Right lobe of liver (tissue), 6 donors: ENCODE data around the gene MTHFD2. TPM values are rescaled to one million over a fixed set of nuclear protein-coding genes. Genes with fewer than 3 reads are reported as not detected.

Experiments
- ATAC-seq, 4 donors: fragments of 200-7000 bp; cut with Tn5 transposase; one replicate each; pipeline ENCODE4 v1.9.1; 2020; ENCODE audit warnings: mild to moderate bottlenecking in 4 of 4, moderate library complexity in 4 of 4
- DNase-seq, 3 donors: peaks; one replicate each; pipeline ENCODE4 v3.0.0-alpha.2; 2020
- H3K27ac ChIP-seq, 3 donors: fragments of 200-600 bp; one replicate each; pipeline ENCODE4 v1.8.0; 2022
- H3K27me3 ChIP-seq, 2 donors: fragments of 200-600 bp; one replicate each; pipeline ENCODE4 v1.8.0; 2022
- H3K36me3 ChIP-seq, 4 donors: fragments of 200-600 bp; sonication (generic) in 1 of 4; one replicate each; pipeline versions ENCODE4 v1.5.1 to v1.8.0; 2017 to 2022; ENCODE audit warnings: control low read depth in 1 of 4
- H3K4me1 ChIP-seq, 4 donors: fragments of 200-600 bp; sonication (generic) in 1 of 4; one replicate each; pipeline versions ENCODE4 v1.5.1 to v1.8.0; 2017 to 2022; ENCODE audit warnings: control low read depth in 1 of 4
- H3K4me3 ChIP-seq, 3 donors: fragments of 200-600 bp; one replicate each; pipeline ENCODE4 v1.8.0; 2022
- H3K9me3 ChIP-seq, 4 donors: fragments of 200-600 bp; sonication (generic) in 1 of 4; one replicate each; pipeline versions ENCODE4 v1.5.1 to v1.8.0; 2017 to 2022; ENCODE audit warnings: control low read depth in 1 of 4
- CTCF ChIP-seq, 4 donors: fragments of 200-600 bp in 3 of 4; fragments of 450-650 bp in 1 of 4; IDR thresholded peaks; one replicate each; pipeline versions ENCODE4 v1.5.1 to v1.8.0; 2016 to 2022; ENCODE audit warnings: antibody characterized with exemption in 4 of 4, mild to moderate bottlenecking in 2 of 4
- POLR2A ChIP-seq: fragments of 450-650 bp; IDR thresholded peaks from one replicate; pipeline ENCODE4 v1.6.1; 2017; ENCODE audit warnings: antibody characterized with exemption, mild to moderate bottlenecking
- WGBS: methylation state at CpG from one replicate; pipeline ENCODE4 v1.1.6; 2018; ENCODE audit warnings: low coverage, low lambda C conversion rate; ENCODE audit not compliant: insufficient coverage; ENCODE audit errors: missing lambda C conversion rate; 5-methylcytosine and 5-hydroxymethylcytosine counted together
- intact Hi-C, 2 donors: fragments of 100-400 bp; cut with DNase I; formaldehyde crosslinking; loops; one replicate each; pipeline versions ENCODE4 v1.11.2 to v1.14.1; 2022
- total RNA-seq, 6 experiments: library from RNA; depleted of rRNA in 2 of 6; stranded (reverse); fragments of >200 nt in 2 of 6; fragmentation: NEBNext Ultra II Directional in 3 of 6; extraction: Animal tissue kit (Norgen Biotek cat#: 25700) in 3 of 6; gene quantifications; one replicate each; pipeline versions ENCODE4 v1.1.0 to v1.2.4, GENCODE V29; 2016 to 2023
- donor health status: DM: no; HTN: yes; CAD: no.
- donor health status: DM: no; HTN: no; CAD: no.
- donor health status: DM: no; HTN: no; CAD: no.
- donor health status: DM: no; HTN: yes; CAD: no.
- donor health status: DM: no; HTN: yes; CAD: no.

MTHFD2 gene
- total RNA-seq, 6 experiments from 2014 or later: 0.31 to 7.4 (median 2.0) TPM

GRCh38 chr2:74216642-74217041 is 18.2 kb downstream of the MTHFD2 start:
- Histone ChIP-seq H3K36me3 (peaks cover 0 to 3% (median 0%) of the 10 kb centered on the region in 4 donors), H3K4me1 (no peaks in the 10 kb centered on the region), H3K27me3 (no peaks in the 10 kb centered on the region), H3K27ac (no peak overlapping the region), H3K4me3 (no peak overlapping the region), H3K9me3 (no peaks in the 10 kb centered on the region)
- 56% methylated on average over 2 of the region's 2 CpGs for WGBS
- DNase-seq: no peak
- no peak for ATAC-seq
- TF ChIP-seq POLR2A (no peak), CTCF (IDR thresholded peaks at IDR 0.05) (no peak)
- intact Hi-C loops: no loop called here

- no peak for TF ChIP-seq POLR2A
- TF ChIP-seq CTCF (IDR thresholded peaks at IDR 0.05): no peak
- H3K27me3 ChIP-seq: no peaks in the 10 kb centered on the region
- peaks cover 0 to 3% (median 0%) of the 10 kb centered on the region in 4 donors for H3K36me3 ChIP-seq
- intact Hi-C loops: no loop called here
- H3K4me1 ChIP-seq: no peaks in the 10 kb centered on the region
- 86% methylated on average over 5 of the region's 5 CpGs for WGBS
- no peak for ATAC-seq
- H3K9me3 ChIP-seq: no peaks in the 10 kb centered on the region
- H3K27ac ChIP-seq: no peak overlapping the region
- H3K4me3 ChIP-seq: no peak overlapping the region
- no peak for DNase-seq
Observed at GRCh38 chr2:74219846-74220486, 21.6 kb downstream of the MTHFD2 start.

GRCh38 chr2:74221091-74221490 is 22.7 kb downstream of the MTHFD2 start:
- WGBS: 89% methylated on average over 5 of the region's 6 CpGs
- TF ChIP-seq CTCF (IDR thresholded peaks at IDR 0.05): no peak
- TF ChIP-seq POLR2A: no peak
- Histone ChIP-seq H3K27ac (no peak overlapping the region), H3K9me3 (no peaks in the 10 kb centered on the region), H3K4me3 (no peak overlapping the region), H3K4me1 (no peaks in the 10 kb centered on the region), H3K27me3 (no peaks in the 10 kb centered on the region), H3K36me3 (peaks cover 0 to 3% (median 0%) of the 10 kb centered on the region in 4 donors)
- ATAC-seq: no peak
- intact Hi-C loops: no loop called here
- no peak for DNase-seq

- DNase-seq (no peak), ATAC-seq (no peak)
- no peaks in the 10 kb centered on the region for H3K4me1 ChIP-seq
- TF ChIP-seq POLR2A: no peak
- no peak for TF ChIP-seq CTCF (IDR thresholded peaks at IDR 0.05)
- peaks cover 0 to 3% (median 0%) of the 10 kb centered on the region in 4 donors for H3K36me3 ChIP-seq
- H3K9me3 ChIP-seq: no peaks in the 10 kb centered on the region
- 83% methylated on average over 1 of the region's 6 CpGs for WGBS
- H3K27ac ChIP-seq: no peak overlapping the region
- no peaks in the 10 kb centered on the region for H3K27me3 ChIP-seq
- intact Hi-C loops: no loop called here
- no peak overlapping the region for H3K4me3 ChIP-seq
Observed at GRCh38 chr2:74221604-74222299, 23.3 kb downstream of the MTHFD2 start.
